Activated effector memory CD4-positive, alpha-beta T cell treated with anti-CD3 and anti-CD28 coated beads, Interleukin-2, amount 50 U/mL, for 16 hours (primary cell): Measurements from ENCODE around the gene CUBN.

Source experiments
- DNase-seq: peaks from one replicate; pipeline ENCODE4 v3.0.0-alpha.2; 2020

The CUBN gene

GRCh38 chr10:17066807-17067206, 62.8 kb downstream of the CUBN start:
- no peak for DNase-seq

- no peak for DNase-seq
Measured at GRCh38 chr10:17066000-17066399, 63.6 kb downstream of the CUBN start.

- DNase-seq, result no peak
Measured at GRCh38 chr10:17065273-17065672, 64.3 kb downstream of the CUBN start.

DNA sequence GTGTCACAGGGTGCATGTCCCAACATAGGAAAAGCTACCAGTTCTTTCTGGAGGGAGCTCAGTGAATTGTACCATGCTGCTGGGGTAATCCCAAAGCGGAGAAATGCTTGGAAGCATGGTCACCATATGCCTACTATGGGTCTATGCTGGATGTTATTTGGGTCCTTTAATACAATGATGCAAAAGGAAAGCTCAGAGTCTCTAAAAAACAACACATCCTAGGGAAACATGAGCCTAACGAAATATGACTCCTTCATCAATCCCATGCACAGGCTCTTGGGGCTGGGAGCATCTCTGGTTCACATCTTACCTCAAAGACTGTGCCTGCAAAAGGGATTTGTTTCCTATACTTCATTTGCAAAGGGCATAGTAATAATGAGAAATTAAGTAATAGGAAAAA, 65.2 kb downstream of the CUBN start:
- no peak for DNase-seq

GRCh38 chr10:17062955-17063484, 66.6 kb downstream of the CUBN start:
- DNase-seq, result no peak

DNA sequence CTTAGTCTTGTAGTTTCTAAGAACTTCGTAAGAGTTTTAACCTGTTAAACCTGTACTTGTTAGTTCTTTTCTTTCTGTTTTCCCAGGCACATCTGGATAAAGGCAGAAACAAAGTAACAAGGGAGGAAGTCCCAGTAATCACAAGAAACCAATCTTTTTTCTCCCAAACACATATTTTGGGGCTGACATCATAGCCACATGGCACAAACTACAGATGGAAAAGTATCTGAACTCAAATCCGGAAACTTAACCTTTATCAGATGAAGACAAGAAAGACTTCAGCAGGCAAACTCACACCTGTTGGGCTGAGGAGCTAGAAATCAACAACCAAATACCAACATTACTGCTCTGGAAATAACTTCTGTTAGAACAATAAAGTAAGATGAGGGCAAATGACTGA, 67.1 kb downstream of the CUBN start:
- no peak for DNase-seq

- no peak for DNase-seq
Measured at GRCh38 chr10:17062009-17062408, 67.6 kb downstream of the CUBN start.

DNA sequence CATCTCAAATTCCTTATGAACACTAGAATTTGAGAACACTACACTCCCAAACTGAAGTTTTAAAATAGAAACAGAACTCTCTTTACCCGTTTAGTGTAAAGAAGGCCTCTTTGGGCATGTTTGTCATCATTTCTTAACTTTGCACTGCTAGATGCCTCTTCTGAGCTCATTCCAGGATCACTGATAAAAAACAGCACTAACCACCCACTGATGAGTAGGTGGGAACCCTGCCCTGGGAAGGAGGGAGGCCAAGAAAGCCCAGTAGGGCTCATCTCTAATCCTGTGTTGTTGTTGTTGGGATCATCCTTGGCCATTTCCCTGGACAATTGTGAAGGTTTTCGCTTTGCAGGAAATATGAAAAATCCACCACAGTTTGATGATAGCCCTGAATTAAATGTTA, 68.2 kb downstream of the CUBN start:
- DNase-seq, result no peak

DNA sequence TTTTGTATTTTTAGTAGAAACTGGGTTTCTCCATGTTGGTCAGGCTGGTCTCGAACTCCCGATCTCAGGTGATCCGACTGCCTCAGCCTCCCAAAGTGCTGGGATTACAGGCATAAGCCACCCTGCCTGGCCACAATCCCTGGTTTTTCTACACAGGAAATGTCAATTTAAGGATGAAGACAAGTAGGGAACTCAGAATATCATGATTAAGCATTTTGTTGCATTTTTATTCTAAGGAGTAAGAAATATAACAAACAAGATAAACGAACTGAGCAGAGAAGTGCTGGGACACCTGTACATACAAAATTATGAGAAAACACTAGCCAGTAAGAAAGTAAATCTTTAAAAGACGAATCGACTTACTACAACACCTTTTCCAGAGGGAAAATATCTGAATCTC, 69.3 kb downstream of the CUBN start:
- no peak for DNase-seq

- no peak for DNase-seq
Measured at GRCh38 chr10:17059197-17059688, 70.4 kb downstream of the CUBN start.

DNA sequence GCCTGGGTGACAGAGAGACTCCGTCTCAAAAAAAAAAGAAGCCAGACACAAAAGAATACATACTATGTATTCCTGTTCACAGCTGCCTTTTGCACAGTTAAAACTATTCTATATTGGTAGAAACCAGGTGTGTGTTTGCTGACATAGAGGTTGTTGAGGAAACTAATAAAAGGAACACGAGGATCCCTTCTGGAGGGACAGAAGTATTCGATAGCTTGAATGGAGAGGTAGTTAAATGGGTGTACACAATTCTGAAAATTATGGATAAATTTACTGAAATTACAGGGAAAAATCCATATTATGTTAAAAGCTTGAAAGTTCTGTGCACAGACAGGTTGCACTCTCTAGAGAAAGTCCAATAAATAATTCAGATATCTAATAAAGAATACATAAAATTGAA, 71.5 kb downstream of the CUBN start:
- no peak for DNase-seq

DNA sequence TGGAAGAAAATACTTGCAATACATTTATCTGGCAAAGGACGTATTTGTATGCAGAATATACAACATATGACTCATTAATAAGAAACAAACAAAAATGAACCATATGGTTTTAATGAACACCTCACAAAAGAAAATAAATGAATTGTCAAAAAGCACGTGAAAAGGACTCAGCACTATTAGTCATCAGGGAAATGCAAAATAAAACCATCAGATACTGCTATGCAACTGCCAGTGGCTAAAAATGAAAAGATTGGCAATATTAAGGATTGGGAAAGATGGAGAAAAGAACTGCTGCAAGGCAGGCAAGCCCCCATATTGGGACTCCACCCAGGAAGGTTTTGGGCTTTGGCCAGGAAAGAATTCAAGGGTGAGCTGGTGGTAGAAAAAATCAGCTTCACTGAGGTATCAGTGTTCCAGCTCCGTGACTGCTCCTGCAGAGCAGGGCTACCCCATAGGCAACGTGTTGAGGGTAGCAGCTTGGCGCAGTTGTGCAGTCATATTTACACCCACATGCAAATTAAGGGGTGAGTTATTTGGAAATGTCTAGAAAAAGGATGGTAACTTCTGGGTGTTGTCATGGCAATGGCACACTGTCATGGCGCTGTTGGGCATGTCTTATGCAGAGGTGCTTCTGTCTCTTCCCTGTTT, 72.7 kb downstream of the CUBN start:
- DNase-seq, result no peak

- DNase-seq, result no peak
Measured at GRCh38 chr10:17053513-17053912, 76.1 kb downstream of the CUBN start.

DNA sequence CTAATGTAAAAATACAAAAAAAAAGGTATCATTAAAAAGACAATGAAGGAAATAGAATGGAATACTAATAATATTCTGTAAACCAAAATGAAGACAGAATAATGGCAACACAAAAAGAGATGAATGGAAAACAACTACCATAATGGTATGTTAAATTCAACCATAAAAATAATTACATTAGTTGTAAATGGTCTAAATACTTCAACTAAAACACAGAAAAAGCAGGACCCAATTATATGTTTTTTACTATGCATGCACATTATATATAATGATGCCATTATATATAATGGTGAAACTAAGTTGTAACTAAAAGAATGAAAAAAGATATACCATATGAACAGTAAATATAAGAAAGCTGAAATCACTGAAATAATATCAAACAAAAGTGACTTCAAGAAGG, 76.5 kb downstream of the CUBN start:
- DNase-seq, result no peak

- DNase-seq, result no peak
Measured at GRCh38 chr10:17051851-17052250, 77.8 kb downstream of the CUBN start.

GRCh38 chr10:17049195-17049594, 80.4 kb downstream of the CUBN start:
- DNase-seq, result no peak

- DNase-seq, result no peak
Measured at GRCh38 chr10:17047908-17048307, 81.7 kb downstream of the CUBN start.

- no peak for DNase-seq
Measured at GRCh38 chr10:17046989-17047388, 82.6 kb downstream of the CUBN start.

DNA sequence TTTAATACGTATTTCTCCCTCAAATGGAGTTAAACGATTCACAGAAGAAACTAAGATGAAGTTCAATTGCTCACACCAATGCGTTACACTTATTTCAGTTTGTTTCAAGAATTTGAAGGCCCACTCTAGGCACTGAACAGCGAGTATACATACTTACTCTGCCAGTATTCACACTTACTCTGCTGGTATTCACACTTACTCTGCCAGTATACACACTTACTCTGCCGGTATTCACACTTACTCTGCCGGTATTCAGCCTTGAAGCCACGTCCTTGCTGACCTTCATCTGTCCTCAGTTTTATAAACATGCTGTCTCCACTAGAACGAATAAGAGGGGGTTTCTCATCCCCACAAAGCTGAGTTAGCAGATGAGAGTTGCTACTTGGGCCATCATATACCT, 86.0 kb downstream of the CUBN start:
- no peak for DNase-seq

DNA sequence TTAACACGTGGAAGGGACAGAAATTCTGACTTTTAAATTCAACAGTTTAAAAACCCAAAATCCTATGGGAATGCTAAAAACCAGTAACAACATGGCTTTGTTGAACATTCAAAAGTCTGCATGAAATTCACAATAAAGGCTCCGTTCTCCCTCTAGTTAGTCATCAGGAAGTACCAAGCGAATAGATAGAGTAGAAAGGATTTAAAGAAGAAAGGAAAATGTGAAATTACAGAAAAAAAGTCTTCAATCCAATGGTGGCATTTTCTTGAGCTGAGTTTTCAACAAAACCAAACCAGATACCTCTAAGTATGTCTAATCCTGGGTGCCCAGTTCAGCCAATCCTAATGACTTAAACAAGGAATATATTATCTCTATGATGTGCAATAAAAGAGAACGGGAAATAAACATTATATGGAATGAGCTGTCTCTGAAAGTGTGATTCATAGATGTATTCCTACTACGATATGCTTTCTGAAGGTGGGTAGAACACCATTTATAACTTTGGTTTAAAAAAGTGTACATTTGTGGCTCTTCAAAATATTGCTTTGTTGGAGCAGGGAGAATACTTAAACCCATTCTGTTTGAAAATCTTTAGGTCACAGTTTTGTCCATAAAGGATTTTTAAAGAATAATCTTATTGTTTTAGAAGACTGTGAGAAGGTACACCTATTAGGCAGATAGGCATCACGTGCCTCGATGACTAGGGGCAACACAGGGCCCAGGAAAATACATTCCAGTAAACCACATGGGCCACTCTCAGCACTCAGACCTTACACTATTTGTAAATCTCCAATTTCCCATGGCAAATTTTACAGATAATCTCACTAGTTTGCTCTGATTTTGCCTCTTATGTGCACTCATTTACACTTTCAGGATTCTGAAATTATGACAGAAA, 87.7 kb downstream of the CUBN start:
- no peak for DNase-seq

DNA sequence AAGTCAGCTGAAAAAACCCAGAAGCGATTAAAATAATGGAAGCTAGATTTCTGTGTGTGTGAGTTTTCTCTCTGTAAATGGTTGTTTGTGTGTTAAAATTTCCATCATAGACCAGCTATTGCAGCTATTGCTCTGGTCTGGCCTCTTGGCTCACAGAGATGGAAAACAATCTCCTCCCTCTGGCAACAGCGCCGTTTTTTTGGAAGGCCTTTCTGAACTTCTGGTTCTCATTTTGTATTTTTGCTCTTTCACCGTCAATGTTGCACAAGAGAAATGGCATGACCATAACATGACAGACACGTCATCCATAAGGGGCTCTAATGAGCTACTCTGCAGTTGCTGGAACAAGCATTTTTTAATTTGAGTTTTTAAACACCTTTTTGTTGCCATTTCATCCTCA, 91.0 kb downstream of the CUBN start:
- no peak for DNase-seq

- DNase-seq, result no peak
Measured at GRCh38 chr10:17037910-17038309, 91.7 kb downstream of the CUBN start.

- DNase-seq, result no peak
Measured at GRCh38 chr10:17035446-17035845, 94.2 kb downstream of the CUBN start.
